SKM-1 treated with dmso at 0.1 percent for 144 hours (cell line): ENCODE measurements around the gene MC1R.

Experiments used
- DNase-seq: peaks from one replicate; lab custom pipeline; 2025; ENCODE audit not compliant: unreplicated experiment; lab: John Stamatoyannopoulos, UW

Gene MC1R

DNA sequence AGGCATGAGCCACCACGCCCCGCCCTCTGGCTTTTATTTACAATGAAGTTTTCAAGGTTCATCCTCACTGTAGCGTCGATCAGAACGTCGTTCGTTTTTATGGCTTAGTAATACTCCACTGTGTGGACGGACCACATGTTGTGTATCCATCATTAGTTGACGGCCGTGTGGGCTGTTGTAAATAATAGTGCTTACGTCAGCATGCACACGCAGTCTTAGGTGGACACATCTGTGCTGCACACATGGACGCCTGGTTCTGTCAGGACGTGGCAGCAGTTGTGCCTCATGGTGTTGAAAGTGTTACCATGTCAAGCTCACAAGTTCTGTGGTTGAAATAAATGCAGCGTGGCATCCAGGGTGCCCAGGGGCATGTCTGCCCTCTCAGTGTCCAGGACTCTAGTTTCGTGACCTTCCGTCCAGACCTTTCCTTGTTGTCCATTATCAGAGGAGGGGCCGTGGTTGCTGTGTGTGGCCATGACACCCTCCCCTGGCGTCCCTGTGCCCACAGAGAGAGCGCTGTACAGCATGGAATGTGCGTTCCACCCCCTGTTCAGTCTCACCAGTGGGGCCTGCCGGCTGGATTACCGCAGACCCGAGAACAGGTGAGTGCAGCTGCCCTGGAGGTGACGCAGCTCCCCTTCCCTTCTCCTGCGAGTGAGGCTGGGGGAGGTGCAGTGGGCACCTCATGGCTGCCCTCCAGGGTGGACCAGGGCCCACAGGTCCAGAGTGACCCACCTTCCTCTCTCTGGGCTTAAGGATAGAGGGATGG, 23.0 kb upstream of the MC1R start:
- DNase-seq = no peak

- DNase-seq = no peak
These were observed 21.5 kb upstream of the MC1R start for GRCh38 chr16:89897204-89897603.

GRCh38 chr16:89898201-89898967, 20.3 kb upstream of the MC1R start:
- no peak for DNase-seq

GRCh38 chr16:89899879-89900481, 18.7 kb upstream of the MC1R start:
- no peak for DNase-seq

- DNase-seq = no peak
These were observed 17.8 kb upstream of the MC1R start for GRCh38 chr16:89900885-89901284.

DNA sequence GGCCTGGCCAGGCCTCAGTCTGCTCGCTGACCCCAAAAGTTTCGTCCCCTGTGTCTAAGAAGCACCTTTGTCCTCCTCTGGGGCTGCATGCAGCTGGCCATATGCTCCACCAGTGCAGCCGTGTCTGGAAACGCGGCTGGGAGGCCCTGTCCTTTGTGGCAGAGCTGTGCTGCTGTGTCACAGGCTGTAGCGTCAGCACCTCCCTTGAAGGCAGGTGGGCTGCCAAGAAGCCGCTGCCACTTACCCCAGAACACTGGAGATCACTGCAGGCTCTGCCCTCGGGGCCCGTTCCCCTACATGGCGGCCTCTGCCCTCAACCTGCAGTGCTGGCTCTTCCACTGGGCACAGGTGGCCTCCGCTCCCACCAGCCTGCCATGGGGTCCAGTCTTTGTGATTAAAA, 15.7 kb upstream of the MC1R start:
- DNase-seq = no peak

- DNase-seq = no peak
These were observed 14.7 kb upstream of the MC1R start for GRCh38 chr16:89903908-89904515.

DNA sequence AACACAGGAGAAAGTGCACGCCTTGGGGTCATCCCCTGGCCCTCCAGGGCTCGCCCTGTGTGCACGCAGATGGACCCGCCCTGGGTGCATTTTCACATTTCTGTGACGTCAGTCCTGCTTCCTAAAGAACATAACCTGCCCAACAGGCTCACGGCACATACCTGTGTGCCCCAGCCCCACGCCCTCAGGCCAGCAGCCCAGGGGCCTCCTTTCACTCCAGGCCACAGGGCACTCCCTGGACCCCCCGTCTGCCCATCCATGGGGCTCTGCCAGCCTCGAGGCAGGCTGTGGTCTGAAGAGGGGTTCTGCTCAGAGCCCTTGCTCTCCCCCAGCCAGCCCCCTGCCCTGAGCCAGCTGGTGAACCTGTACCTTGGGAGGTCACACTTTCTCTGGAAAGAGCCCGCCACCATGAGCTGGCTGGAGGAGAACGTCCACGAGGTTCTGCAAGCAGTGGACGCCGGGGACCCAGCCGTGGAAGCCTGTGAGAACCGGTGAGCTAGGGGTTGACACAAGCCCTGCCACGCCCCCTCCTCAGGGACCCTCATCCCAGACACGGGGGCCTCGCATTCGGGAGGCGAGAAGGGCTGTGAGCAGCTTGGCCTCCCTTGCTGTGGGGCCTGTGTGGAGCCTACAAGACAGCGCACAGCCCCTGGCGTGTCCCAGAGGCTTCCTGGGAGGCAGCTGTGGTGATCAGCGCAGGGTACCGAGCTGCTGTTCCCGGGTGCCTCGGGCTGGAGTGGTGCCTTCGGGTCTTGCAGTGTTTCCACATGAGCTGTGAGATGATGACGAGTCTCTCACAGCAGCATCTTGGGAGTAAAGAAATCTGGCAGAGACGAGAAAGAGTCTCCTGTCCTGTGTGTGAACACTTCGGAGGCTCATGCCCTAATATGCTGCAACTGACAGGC, 13.8 kb upstream of the MC1R start:
- DNase-seq = no peak

- no peak for DNase-seq
These were observed 13.0 kb upstream of the MC1R start for GRCh38 chr16:89905511-89906139.

DNA sequence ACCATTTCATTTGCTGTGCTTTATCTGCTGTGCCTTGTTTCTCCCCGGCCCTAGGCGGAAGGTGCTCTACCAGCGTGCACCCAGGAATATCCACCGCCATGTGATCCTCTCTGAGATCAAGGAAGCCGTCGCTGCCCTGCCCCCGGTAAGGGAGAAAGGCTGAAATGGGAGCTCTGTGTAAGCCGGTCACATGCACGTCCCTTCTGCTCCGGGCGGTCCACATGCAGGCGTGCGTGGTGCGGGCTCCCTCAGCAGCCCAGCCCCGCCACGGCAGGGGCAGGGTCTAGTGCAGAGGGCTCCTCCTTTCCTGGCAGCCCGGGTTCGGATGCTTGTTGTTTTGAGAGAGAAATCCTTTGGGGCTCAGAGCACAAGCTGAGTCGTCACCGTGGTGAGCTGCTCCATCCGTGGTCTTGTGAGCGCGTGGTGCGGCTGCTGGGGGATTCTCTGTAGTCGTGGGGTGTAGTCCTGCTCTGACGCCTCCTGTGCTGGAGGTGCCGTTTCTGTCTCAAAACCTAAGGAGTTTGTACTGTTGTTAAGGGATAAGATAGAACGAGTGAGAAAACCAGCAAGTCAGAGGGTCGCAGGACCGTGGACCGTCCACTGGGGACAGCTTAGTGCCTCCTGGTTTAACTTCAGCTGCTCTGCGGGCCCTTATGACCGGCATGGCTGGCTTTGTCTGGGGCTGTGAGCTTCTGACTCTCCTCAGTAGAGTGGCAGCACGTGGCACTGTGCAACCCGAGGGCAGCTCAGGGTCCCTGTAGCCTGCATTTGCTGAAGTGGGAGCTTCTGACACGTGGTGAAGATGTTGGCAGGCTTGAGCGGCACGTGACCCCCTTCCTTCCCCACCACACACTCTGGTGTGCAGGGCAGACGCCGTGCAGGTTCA, 12.3 kb upstream of the MC1R start:
- DNase-seq = no peak

- no peak for DNase-seq
These were observed 11.4 kb upstream of the MC1R start for GRCh38 chr16:89907055-89907814.

DNA sequence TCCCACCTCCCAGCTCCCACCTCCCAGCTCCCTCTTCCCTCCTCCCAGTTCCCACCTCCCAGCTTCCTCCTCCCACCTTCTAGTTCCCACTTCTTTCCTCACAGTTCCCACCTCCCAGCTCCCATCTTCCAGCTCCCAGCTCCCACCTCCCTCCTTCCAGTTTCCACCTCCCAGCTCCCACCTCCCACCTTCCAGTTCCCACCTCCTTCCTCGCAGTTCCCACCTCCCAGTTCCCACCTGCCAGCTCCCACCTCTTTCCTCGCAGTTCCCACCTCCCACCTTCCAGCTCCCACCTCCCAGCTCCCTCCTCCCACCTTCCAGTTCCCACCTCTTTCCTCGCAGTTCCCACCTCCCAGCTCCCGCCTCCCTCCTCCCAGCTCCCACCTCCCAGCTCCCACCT, 10.4 kb upstream of the MC1R start:
- DNase-seq = no peak

DNA sequence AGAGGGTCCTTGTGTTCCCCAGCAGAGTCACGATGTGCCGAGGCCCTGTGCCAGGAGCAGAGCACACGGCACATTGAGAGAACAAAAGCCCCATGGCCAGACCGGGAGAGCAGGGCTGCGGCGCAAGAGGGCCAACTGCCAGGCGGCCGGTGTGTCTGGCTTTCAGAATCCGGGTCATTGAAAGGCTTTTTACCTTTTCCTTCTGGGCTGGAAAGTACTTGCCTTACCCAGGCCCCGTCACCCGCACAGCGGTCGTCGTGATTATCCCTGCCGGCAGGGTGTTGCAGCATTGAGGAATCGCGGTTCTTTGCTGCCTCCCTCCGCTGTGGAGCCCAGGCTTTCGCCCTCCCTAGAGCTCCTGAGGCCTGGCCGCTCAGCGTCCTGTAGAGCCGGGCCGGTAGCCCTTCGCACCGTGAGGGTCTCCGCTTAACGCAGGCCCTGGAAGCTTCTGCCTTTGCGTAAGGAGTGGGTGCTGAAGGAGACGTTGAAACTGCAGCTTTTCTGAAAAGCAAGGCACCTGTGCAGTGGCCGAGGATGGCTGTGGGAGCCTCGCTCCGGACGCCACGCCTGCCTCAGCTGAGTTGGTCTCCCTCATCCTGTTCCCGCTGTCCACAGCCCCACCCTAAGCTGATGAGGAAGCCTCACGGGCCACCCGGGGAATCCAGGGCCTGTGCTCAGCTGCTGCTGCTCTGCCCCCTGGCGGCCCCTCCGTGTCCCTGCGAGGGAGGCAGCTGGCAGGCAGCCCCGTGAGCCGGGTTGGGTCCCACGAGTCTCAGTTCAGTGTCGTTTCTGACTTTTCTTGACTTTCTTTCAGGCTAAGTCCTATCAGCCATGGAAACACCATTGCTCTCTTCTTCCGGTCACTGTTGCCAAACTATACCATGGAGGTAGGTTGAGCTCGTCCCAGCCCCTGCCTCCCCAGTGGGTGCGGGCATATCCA, 8.6 kb upstream of the MC1R start:
- peak; percentile 71 for DNase-seq

GRCh38 chr16:89910717-89911354, 7.8 kb upstream of the MC1R start:
- DNase-seq = no peak

- DNase-seq = no peak
These were observed 7.3 kb upstream of the MC1R start for GRCh38 chr16:89911375-89911774.

DNA sequence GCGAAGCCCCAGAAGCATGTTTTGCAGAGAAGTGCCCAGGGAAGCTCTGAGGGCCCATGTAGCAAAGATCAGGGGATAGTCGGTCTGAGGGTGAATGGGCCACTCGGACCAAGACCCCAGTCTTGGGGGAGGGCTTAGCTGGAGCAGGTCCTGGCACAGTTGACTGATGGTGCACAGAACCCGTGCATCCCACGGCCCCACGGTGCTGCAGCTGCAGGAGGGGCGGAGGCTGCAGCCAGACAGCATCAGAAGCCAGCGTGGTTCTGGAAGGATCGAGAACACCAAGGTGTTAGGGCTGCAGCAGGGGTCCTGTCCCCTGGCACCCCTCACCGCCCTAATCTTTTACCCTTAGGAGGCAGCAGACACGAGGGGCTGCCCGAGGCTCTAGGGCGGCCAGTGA, 6.5 kb upstream of the MC1R start:
- no peak for DNase-seq

GRCh38 chr16:89912627-89913026, 6.0 kb upstream of the MC1R start:
- no peak for DNase-seq
